PC-3 (cell line): ENCODE data around the gene VAV3.

Experiments
- EZH2phosphoT487 ChIP-seq: fragments of 300-600 bp; sonication (generic); IDR thresholded peaks from 2 replicates; pipeline ENCODE4 v1.6.1; 2018; ENCODE audit warnings: mild to moderate bottlenecking, antibody characterized with exemption, low read length, borderline replicate concordance
- TF ChIP-seq, protein P1 (sequence below): fragments of 300-600 bp; sonication (generic); conservative IDR thresholded peaks from 2 replicates; pipeline ENCODE4 v1.5.1; 2017; ENCODE audit warnings: antibody characterized with exemption, low read depth, mild to moderate bottlenecking, low read length

DNA sequence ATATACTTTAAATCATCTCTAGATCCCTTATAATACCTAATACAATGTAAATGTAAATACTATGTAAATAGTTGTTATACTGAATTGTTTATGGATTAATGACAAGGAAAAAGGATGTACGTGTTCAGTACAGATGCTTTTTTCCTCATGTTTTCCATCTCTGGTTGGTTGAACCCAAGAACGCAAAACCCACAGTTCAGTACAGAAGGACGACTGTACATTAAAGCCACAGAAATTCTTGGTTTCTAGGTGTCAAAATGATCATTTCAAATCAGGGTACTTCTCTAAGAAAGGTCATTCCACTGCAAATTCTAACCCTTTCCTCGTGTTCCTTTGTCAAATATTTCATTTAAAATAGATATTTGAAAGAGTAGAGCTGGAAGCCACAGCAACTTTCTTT, 158.1 kb downstream of the VAV3 start:
- TF ChIP-seq, protein P1, sequence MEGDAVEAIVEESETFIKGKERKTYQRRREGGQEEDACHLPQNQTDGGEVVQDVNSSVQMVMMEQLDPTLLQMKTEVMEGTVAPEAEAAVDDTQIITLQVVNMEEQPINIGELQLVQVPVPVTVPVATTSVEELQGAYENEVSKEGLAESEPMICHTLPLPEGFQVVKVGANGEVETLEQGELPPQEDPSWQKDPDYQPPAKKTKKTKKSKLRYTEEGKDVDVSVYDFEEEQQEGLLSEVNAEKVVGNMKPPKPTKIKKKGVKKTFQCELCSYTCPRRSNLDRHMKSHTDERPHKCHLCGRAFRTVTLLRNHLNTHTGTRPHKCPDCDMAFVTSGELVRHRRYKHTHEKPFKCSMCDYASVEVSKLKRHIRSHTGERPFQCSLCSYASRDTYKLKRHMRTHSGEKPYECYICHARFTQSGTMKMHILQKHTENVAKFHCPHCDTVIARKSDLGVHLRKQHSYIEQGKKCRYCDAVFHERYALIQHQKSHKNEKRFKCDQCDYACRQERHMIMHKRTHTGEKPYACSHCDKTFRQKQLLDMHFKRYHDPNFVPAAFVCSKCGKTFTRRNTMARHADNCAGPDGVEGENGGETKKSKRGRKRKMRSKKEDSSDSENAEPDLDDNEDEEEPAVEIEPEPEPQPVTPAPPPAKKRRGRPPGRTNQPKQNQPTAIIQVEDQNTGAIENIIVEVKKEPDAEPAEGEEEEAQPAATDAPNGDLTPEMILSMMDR, result no peak
- no peak for TF ChIP-seq EZH2phosphoT487
